T47D (cell line): ENCODE data around the gene SPAAR.
A peak's percentile ranks its signal among the peaks of the same experiment; 100 is the strongest.
"Not testable (repeated sequence)": the region's sequence is repeated elsewhere in the genome, so short reads cannot be mapped to it uniquely, and the experiment has no call there.

ENCODE experiments used
- DNase-seq, 2 experiments: peaks; one replicate each; pipeline versions ENCODE4 v3.0.0 to v3.0.0-alpha.2; 2011 to 2012; ENCODE audit warnings: low read depth in 1 of 2, low spot score in 1 of 2
- JUND ChIP-seq: IDR thresholded peaks from 2 replicates; pipeline ENCODE4 v1.6.1; 2012; ENCODE audit warnings: low read depth
- in situ Hi-C: cut with HindIII; loops from 2 replicates; pipeline ENCODE4 v1.10.0; 2016; ENCODE audit warnings: low sequenced_read_pairs, low pct_unique_long_range_greater_than_20kb

Gene SPAAR

DNA sequence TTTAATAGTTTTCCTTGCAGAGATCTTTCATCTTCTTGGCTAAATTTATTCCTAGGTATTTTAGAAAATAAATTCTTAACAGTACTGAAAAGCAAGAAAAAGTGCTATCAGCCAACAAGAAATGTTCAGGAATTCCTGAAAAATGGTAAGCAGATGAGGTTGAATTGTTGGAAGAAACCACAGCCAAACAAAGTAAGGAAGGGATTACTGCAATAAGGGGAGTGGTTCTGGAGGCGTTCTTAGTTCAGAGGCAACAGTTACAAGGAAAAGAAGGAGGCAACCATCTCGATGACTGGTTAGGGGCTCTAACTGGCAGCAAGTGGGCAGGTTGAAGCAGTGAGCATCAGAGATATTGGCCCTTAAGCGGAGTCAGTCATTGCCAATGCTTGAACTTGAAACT, 26.3 kb upstream of the SPAAR start:
- no peak for TF ChIP-seq JUND
- in situ Hi-C loops: no loop called here
- no peak for DNase-seq

DNA sequence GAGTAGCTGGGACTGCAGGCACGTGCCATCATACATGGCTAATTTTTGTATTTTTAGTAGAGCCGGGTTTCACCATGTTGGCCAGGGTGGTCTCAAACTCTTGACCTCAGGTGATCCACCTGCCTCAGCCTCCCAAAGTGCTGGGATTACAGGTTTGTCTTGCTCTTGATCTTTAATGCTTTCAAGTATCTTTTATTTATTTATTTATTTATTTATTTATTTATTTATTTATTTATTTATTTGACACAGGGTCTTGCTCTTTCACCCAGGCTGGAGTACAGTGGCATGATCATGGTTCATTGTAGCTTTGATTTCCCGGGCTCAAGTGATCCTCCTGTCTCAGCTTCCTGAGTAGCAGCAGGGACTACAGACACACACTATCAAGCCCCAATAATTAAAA, 24.4 kb upstream of the SPAAR start:
- in situ Hi-C loops, DNase-seq: not testable (repeated sequence)

DNA sequence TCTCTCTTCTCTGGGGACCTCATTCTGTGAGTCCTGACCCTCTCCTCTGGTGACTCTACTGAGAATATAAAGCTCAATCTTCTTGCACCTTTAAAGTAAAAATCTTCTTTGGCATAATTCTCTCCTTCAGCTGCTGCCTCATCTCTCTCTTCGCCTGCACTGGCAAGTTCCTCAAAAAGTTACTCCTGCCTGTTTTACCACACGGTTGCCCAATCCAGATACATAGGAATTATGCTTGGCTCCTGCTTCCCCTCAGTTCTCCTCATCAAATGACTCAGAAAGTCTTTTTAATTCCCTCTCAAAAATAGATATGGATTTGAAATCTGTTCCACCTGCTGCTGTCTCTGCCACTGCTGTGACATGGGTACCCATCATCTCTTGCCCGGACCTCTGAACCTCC, 17.6 kb upstream of the SPAAR start:
- DNase-seq: no peak
- TF ChIP-seq JUND: no peak
- in situ Hi-C loops: no loop called here

DNA sequence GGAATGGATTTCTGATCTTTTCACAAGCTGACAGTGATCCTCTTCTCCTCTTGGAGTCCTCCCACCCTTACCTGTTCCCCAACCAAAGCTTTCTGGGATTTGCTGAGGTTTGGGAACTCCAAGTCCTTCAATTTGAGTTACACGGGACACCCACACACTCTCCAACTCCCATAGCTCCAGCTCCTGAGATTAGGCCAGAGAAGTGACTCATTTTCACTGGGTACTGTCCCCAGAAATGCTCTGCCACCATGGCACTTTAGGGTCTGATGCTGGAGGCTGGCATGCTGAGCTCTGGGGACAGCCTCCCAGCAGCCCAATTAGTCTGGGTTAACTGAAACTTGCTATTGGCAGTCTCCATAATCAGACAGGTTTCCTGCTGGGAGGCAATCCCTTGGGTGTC, 17.2 kb upstream of the SPAAR start:
- no peak for DNase-seq
- in situ Hi-C loops: no loop called here

DNA sequence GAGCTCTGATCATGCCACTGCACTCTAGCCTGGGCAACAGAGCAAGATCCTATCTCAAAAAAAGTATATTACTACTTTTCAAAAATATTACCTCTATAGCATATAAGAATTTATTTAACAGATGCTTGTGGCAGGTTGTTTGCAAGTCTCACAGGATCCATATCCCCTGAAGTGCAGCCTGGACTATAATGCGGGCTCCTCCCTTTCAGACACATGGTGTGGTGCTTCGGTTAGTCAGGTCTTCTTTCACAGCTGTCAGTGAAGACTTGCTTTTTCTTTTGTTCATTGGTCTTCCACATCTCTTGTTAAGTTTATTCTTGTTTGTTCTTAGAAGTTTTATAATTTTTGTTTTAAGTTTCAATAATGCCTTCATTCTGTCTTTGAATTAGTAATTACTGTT, 12.7 kb upstream of the SPAAR start:
- no peak for TF ChIP-seq JUND
- DNase-seq: no peak
- in situ Hi-C loops: no loop called here

More for the DNA sequence above, 17.2 kb upstream of the SPAAR start:
- TF ChIP-seq JUND: no peak

DNA sequence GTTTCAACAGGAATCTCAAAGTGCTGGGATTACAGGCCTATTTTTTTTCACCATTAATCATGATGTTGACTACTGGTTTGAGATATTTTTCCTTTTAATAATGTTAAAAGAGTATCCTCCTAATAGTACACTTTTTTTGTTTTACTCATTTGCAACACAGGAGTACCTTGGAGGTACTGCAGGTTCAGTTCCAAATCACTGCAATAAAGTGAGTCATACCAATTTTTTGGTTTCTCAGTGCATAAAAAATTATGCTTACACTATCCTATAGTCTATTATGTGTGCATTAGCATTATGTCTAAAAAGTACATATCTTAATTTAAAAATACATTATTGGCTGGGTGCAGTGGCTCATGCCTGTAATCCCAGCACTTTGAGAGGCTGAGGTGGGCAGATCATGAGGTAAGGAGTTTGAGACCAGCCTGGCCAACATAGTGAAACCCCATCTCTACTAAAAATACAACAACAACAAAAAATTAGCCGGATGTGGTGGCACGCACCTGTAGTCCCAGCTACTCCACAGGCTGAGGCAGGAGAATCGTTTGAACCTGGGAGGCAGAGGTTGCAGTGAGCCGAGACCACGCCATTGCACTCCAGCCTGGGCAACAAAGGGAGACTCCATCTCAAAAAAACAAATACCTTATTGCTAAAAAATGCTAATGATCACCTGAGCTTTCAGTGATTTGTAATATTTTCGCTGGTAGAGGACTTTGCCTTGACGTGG, 11.8 kb upstream of the SPAAR start:
- DNase-seq, in situ Hi-C loops: not testable (repeated sequence)

DNA sequence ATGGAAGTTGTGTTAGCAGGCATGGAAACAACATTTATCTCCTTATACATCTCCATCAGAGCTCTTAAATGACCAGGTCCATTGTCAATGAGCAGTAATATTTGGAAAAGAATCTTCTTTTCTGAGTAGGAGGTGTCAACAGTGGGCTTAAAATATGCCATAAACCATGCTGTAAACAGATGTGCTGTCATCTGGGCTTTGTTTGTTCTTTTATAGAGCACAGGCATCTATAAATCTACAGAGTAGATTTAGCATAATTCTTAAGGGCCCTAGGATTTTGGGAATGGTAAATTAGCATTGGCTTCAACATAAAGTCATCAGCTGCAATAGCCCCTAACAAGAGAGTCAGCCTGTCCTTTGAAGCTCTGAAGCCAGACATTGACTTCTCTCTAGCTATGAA, 11.0 kb upstream of the SPAAR start:
- in situ Hi-C loops: no loop called here

DNA sequence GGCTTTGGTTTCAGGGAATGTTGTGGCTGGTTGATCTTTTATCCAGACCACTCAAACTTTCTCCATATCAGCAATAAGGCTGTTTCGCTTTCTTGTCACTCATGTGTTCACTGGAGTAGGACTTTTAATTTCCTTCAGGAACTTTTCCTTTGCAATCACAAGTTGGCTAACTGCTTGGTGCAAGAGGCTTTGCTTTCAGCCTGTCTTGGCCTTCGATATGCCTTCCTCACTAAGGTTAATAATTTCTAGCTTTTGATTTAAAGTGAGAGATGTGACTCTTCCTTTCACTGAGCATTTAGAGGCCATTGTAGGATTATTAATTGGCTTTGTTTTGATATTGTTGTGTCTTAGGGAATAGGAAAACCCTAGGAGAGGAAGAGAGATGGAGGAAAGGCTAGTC, 10.3 kb upstream of the SPAAR start:
- no peak for DNase-seq
- TF ChIP-seq JUND: no peak
- in situ Hi-C loops: no loop called here

More for the DNA sequence above, 11.0 kb upstream of the SPAAR start:
- no peak for DNase-seq
- no peak for TF ChIP-seq JUND

DNA sequence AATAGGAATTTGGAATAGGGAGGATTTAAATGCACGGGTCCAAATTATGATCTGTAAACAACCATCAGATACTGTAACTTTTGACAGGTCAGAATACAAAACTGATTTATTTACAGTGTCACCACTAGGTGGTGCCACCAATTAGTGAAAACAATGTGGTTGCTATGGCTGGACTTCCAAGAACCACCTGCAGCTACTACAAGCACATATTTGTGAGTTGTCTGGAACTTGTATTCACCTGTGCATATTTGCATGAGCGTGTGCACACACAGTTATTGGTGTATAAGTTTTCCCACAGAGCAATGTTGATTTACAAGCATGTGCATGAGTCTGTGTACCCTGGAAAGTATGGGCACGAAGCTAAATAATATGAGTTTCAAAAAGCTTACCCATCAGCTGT, 6.2 kb upstream of the SPAAR start:
- DNase-seq: peak; percentile 39 to 82

DNA sequence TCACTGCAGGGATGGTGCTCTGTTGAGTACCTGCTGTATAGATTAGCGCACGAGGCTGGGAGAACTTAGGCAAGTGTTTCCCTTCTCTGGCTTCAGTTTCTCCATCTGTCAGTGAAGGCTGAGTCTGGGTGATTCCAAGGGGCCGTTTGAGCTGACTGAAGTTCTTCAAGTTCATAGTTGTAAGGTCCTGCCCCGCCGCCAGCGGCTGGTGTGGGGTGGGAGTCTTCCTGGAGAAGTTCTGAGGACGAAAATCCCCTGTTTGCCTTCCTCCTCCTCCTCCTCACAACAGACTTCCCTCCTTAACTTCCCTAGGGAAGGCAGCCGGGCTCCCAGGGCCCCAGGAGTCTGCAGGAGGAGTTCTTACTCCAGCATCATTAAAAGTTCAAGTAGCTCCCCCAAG, 5.0 kb upstream of the SPAAR start:
- in situ Hi-C loops: no loop called here
- no peak for DNase-seq
- no peak for TF ChIP-seq JUND

More for the DNA sequence above, 6.2 kb upstream of the SPAAR start:
- in situ Hi-C loops: no loop called here
- TF ChIP-seq JUND: no peak

DNA sequence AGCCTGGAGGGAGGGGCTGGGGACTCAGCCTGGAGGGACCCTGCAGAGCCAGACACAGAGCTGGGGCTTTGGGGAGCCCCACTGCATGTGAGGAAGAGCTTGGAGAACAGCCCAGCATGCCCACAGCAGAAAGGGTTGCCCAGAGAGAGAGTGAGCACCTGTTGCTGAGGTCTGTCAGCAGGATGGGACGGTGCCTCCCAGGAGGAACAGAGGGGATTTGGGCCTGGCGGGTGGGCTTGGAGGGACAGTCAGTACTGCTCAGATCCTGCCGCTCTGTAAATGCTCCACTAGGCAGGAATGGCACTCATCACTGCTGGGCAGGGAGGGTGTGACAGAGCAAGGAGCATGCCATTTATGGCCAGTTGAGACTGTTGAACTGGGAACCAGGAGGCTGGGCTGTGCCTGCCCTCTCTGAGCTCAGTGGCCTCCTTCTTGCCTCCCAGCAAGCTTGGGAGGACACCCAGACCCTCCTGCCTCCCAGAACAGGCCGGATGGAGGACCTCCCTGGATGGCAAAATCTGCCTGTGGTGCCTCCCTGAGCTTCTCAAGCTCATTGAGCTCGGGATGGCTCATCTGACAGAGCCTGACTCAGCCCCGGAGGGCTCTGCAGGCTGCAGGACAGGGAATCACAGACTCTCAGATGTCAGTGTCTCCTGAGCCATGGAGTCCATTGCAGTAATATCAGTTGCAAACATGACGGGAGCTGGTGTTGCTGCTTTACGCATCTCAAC, 4.1 kb upstream of the SPAAR start:
- no peak for TF ChIP-seq JUND
- in situ Hi-C loops: no loop called here

DNA sequence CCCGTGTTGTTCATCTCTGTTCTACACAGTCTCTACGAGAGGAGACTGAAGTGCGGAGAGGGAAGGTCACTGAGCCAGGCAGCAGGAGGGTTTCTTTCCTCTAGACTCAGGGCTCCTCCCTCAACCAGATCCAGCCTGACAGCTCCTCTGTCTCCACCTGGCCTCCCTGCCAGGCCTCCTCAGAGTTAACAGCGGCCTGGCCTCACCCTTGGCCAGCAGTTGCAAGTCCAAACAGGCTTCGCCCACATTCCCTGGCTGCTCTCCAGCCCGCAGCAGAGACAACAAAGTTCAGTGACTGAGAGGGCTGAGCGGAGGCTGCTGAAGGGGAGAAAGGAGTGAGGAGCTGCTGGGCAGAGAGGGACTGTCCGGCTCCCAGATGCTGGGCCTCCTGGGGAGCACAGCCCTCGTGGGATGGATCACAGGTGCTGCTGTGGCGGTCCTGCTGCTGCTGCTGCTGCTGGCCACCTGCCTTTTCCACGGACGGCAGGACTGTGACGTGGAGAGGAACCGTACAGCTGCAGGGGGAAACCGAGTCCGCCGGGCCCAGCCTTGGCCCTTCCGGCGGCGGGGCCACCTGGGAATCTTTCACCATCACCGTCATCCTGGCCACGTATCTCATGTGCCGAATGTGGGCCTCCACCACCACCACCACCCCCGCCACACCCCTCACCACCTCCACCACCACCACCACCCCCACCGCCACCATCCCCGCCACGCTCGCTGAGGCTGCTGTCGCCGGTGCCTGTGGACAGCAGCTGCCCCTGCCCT, 3.2 kb upstream of the SPAAR start, which contains the start of gene HRCT1:
TSS of gene HRCT1 (plus strand) at position 291 of the 768 bp plus-strand sequence. CDS start at position 377, 86 bp downstream.
- in situ Hi-C loops: no loop called here

More for the DNA sequence above, 4.1 kb upstream of the SPAAR start:
- DNase-seq: no peak

More for the DNA sequence above, 3.2 kb upstream of the SPAAR start, which contains the start of gene HRCT1:
- DNase-seq: peak; percentile 47 to 90
- no peak for TF ChIP-seq JUND
